Astrocyte of the spinal cord (primary cell): Measurements from ENCODE around the gene RHBG.

Experiments used
- DNase-seq: peaks from one replicate; pipeline ENCODE4 v3.0.0; 2011; ENCODE audit warnings: low read depth, low spot score
- H3K4me3 ChIP-seq: 2 replicates; pipeline ENCODE4 v1.5.1; 2011; ENCODE audit warnings: low read depth, mild to moderate bottlenecking, low read length, moderate library complexity
- in situ Hi-C: cut with HindIII; loops from 2 replicates; pipeline ENCODE4 v1.10.0; 2017; ENCODE audit warnings: low sequenced_read_pairs
- TF ChIP-seq, protein P1 (sequence below): IDR thresholded peaks from 2 replicates; pipeline ENCODE4 v1.5.1; 2012; ENCODE audit warnings: low read depth, mild to moderate bottlenecking, low read length, inconsistent platforms

The RHBG gene

GRCh38 chr1:156356262-156356874, 12.6 kb upstream of the RHBG start:
- no peak overlapping the region for H3K4me3 ChIP-seq
- in situ Hi-C loops, result no loop called here
- TF ChIP-seq, protein P1, sequence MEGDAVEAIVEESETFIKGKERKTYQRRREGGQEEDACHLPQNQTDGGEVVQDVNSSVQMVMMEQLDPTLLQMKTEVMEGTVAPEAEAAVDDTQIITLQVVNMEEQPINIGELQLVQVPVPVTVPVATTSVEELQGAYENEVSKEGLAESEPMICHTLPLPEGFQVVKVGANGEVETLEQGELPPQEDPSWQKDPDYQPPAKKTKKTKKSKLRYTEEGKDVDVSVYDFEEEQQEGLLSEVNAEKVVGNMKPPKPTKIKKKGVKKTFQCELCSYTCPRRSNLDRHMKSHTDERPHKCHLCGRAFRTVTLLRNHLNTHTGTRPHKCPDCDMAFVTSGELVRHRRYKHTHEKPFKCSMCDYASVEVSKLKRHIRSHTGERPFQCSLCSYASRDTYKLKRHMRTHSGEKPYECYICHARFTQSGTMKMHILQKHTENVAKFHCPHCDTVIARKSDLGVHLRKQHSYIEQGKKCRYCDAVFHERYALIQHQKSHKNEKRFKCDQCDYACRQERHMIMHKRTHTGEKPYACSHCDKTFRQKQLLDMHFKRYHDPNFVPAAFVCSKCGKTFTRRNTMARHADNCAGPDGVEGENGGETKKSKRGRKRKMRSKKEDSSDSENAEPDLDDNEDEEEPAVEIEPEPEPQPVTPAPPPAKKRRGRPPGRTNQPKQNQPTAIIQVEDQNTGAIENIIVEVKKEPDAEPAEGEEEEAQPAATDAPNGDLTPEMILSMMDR, result no peak
- no peak for DNase-seq

DNA sequence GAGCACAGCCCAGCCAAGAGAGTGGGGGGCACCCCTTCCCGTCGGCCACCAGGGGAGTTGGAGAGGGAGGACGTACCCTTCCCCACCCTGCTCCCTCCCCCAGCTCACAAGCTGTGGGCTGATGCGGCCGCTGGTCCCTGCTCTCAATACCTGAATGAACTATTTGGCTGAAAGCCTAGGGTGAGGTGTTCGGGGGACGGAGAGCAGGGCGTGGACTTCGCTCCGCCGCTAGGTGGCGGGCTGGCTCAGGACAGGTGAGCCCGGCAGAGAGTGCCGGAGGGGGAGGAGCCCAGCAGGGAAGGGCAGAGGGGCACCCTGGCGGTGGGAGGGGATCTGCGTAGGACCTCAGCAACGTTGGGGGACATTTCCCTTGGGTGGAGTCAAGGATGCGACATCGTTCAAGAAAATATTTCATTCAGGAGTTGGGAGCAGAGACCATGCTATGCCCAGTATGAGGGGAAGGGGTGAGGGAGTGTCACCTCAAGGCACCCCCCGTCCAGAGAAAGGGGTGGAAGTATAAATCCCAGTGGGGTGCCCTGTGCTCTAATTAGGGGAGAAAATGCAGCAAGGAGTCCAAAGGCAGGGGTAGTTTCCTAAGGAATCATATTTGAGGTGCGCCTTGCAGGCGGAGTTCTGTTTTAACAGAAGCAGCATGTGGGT, 12.0 kb upstream of the RHBG start:
- in situ Hi-C loops, result no loop called here
- no peak for DNase-seq
- H3K4me3 ChIP-seq, result no peak overlapping the region
- TF ChIP-seq, protein P1, result peak; percentile 50

GRCh38 chr1:156357977-156358376, 11.0 kb upstream of the RHBG start:
- TF ChIP-seq, protein P1, result no peak
- no peak overlapping the region for H3K4me3 ChIP-seq
- no peak for DNase-seq
- in situ Hi-C loops, result no loop called here

GRCh38 chr1:156358641-156359040, 10.4 kb upstream of the RHBG start:
- in situ Hi-C loops, result no loop called here

DNA sequence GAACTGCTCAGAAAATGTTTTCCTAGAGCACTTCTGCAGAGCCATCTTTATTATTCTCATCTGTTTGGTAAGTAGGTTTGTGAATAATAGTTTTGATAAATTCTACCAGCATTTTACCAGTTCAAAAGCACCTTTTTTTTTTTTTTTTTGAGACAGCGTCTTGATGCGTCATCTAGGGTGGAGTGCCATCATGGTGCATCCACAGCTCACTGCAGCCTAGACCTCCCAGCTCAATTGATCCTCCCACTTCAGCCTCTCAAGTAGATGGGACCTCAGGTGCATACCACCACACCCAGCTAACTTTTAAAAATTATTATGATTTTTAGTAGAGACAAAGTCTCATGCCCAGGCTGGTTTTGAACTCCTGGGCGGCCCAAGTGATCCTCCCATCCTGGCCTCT, 9.8 kb upstream of the RHBG start:
- in situ Hi-C loops, result no loop called here
- no peak overlapping the region for H3K4me3 ChIP-seq
- DNase-seq, result no peak
- TF ChIP-seq, protein P1, result no peak

More at GRCh38 chr1:156358641-156359040, 10.4 kb upstream of the RHBG start:
- DNase-seq, result no peak
- TF ChIP-seq, protein P1, result no peak
- H3K4me3 ChIP-seq, result no peak overlapping the region

DNA sequence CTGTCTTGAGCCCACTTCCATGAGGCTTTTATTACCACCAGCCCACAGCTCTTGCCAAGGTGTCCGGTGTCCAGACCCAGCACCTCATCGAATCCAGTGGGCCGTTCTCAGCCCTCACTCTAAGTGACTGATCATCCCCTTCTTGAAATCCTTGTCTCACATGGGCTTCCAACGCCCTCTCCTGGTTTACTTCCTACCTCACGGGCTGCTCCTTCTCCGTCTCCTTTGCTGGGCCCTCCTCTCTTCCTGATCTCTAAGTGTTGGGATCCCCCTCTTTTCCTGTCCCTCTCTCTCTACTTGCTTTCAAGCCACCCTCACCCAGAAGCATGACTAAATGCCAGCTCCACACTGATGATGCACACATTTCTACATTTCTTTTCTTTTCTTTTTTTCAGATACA, 9.0 kb upstream of the RHBG start:
- TF ChIP-seq, protein P1, result peak; percentile 45
- peak; percentile 15 for DNase-seq
- no peak overlapping the region for H3K4me3 ChIP-seq
- in situ Hi-C loops, result no loop called here
